Upper lobe of left lung (tissue), 4 donors: Measurements from ENCODE around the gene ADGRG3.

Experiments
- POLR2A ChIP-seq, 4 donors: fragments of 450-650 bp; IDR thresholded peaks; one replicate each; pipeline ENCODE4 v1.5.1; 2016 to 2017; ENCODE audit warnings: antibody characterized with exemption in 4 of 4, mild to moderate bottlenecking in 2 of 4
- TF ChIP-seq, protein P1 (sequence below), 6 experiments: fragments of 450-650 bp in 4 of 6; fragments of 200-600 bp in 2 of 6; sonication (generic) in 2 of 6; IDR thresholded peaks; one replicate each; pipeline ENCODE4 v1.5.1; 2016 to 2019; ENCODE audit warnings: antibody characterized with exemption in 6 of 6

- TF ChIP-seq, protein P1, sequence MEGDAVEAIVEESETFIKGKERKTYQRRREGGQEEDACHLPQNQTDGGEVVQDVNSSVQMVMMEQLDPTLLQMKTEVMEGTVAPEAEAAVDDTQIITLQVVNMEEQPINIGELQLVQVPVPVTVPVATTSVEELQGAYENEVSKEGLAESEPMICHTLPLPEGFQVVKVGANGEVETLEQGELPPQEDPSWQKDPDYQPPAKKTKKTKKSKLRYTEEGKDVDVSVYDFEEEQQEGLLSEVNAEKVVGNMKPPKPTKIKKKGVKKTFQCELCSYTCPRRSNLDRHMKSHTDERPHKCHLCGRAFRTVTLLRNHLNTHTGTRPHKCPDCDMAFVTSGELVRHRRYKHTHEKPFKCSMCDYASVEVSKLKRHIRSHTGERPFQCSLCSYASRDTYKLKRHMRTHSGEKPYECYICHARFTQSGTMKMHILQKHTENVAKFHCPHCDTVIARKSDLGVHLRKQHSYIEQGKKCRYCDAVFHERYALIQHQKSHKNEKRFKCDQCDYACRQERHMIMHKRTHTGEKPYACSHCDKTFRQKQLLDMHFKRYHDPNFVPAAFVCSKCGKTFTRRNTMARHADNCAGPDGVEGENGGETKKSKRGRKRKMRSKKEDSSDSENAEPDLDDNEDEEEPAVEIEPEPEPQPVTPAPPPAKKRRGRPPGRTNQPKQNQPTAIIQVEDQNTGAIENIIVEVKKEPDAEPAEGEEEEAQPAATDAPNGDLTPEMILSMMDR (IDR thresholded peaks at IDR 0.05): no peak
- TF ChIP-seq POLR2A (IDR thresholded peaks at IDR 0.05): no peak
Measured at GRCh38 chr16:57652695-57653471, 15.2 kb upstream of the ADGRG3 start.
